Neural cell (in vitro differentiated cells): ENCODE results near the gene SLC7A14.

Experiments used
- EP300 ChIP-seq: fragments of 450-650 bp; conservative IDR thresholded peaks from 2 replicates; pipeline ENCODE4 v1.6.1; 2014; ENCODE audit warnings: antibody characterized with exemption, mild to moderate bottlenecking, moderate library complexity; ENCODE audit not compliant: poor library complexity, severe bottlenecking
- SMC3 ChIP-seq: fragments of 450-650 bp; conservative IDR thresholded peaks from 2 replicates; pipeline ENCODE4 v1.6.1; 2014; ENCODE audit warnings: antibody characterized with exemption, mild to moderate bottlenecking, moderate library complexity; ENCODE audit not compliant: poor library complexity
- TF ChIP-seq, protein P1 (sequence below): fragments of 450-650 bp; IDR thresholded peaks from 2 replicates; pipeline ENCODE4 v1.5.1; 2014; ENCODE audit warnings: antibody characterized with exemption, mild to moderate bottlenecking, moderate library complexity; ENCODE audit not compliant: poor library complexity, severe bottlenecking

GRCh38 chr3:170454509-170454908 is 131.4 kb downstream of the SLC7A14 start:
- TF ChIP-seq EP300 (no peak), SMC3 (no peak)
- TF ChIP-seq, protein P1, sequence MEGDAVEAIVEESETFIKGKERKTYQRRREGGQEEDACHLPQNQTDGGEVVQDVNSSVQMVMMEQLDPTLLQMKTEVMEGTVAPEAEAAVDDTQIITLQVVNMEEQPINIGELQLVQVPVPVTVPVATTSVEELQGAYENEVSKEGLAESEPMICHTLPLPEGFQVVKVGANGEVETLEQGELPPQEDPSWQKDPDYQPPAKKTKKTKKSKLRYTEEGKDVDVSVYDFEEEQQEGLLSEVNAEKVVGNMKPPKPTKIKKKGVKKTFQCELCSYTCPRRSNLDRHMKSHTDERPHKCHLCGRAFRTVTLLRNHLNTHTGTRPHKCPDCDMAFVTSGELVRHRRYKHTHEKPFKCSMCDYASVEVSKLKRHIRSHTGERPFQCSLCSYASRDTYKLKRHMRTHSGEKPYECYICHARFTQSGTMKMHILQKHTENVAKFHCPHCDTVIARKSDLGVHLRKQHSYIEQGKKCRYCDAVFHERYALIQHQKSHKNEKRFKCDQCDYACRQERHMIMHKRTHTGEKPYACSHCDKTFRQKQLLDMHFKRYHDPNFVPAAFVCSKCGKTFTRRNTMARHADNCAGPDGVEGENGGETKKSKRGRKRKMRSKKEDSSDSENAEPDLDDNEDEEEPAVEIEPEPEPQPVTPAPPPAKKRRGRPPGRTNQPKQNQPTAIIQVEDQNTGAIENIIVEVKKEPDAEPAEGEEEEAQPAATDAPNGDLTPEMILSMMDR: no peak
